Nephron progenitor cell (in vitro differentiated cells): ENCODE results near the gene DESI1.
A peak's percentile ranks its signal among the peaks of the same experiment; 100 is the strongest.

ENCODE experiments used
- DNase-seq: peaks from one replicate; pipeline ENCODE4 v3.0.0; 2021
- H3K27ac Mint-ChIP-seq: 2 replicates; pipeline ENCODE4 v1.8.0; 2021; ENCODE audit warnings: mild to moderate bottlenecking, moderate library complexity, mixed read lengths
- H3K27me3 Mint-ChIP-seq: 2 replicates; pipeline ENCODE4 v1.8.0; 2021; ENCODE audit warnings: mild to moderate bottlenecking, low read depth, mixed read lengths; ENCODE audit not compliant: poor library complexity
- H3K36me3 Mint-ChIP-seq: 2 replicates; pipeline ENCODE4 v1.8.0; 2021; ENCODE audit warnings: low read depth, mixed read lengths
- H3K4me1 Mint-ChIP-seq: 2 replicates; pipeline ENCODE4 v1.8.0; 2021; ENCODE audit warnings: mixed read lengths
- H3K4me3 Mint-ChIP-seq: 2 replicates; pipeline ENCODE4 v1.8.0; 2021; ENCODE audit warnings: mild to moderate bottlenecking, moderate library complexity, mixed read lengths
- H3K9me3 Mint-ChIP-seq: 2 replicates; pipeline ENCODE4 v1.8.0; 2021; ENCODE audit warnings: mild to moderate bottlenecking, moderate library complexity, mixed read lengths
- TF ChIP-seq, protein P1 (sequence below): fragments of 200-600 bp; sonication (generic); IDR thresholded peaks from 2 replicates; pipeline ENCODE4 v1.5.0; 2021; ENCODE audit warnings: antibody characterized with exemption

DESI1 gene

DNA sequence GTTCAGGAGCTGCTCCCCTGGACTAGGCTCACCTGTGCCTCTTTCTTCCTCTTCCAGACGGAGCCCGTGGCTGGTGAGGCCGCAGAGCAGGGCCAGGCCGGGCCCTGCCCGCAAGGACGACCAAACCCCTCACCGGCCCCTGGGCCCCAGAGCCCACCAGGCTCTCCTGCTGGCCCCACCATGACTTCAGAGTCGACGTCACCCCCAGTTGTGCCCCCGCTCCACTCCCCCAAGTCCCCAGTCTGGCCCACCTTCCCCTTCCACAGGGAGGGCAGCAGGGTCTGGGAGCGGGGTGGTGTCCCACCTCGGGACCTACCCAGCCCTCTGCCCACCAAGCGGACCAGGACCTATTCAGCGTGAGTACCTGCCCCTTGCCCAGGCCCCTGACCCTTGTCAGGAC, 49.1 kb downstream of the DESI1 start:
- Mint-ChIP-seq H3K27me3 (peaks cover 8% of the 10 kb centered on the region), H3K4me1 (peaks cover 19% of the 10 kb centered on the region), H3K27ac (no peak overlapping the region), H3K4me3 (no peak overlapping the region), H3K36me3 (no peaks in the 10 kb centered on the region), H3K9me3 (no peaks in the 10 kb centered on the region)
- DNase-seq: no peak
- TF ChIP-seq, protein P1, sequence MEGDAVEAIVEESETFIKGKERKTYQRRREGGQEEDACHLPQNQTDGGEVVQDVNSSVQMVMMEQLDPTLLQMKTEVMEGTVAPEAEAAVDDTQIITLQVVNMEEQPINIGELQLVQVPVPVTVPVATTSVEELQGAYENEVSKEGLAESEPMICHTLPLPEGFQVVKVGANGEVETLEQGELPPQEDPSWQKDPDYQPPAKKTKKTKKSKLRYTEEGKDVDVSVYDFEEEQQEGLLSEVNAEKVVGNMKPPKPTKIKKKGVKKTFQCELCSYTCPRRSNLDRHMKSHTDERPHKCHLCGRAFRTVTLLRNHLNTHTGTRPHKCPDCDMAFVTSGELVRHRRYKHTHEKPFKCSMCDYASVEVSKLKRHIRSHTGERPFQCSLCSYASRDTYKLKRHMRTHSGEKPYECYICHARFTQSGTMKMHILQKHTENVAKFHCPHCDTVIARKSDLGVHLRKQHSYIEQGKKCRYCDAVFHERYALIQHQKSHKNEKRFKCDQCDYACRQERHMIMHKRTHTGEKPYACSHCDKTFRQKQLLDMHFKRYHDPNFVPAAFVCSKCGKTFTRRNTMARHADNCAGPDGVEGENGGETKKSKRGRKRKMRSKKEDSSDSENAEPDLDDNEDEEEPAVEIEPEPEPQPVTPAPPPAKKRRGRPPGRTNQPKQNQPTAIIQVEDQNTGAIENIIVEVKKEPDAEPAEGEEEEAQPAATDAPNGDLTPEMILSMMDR: no peak

DNA sequence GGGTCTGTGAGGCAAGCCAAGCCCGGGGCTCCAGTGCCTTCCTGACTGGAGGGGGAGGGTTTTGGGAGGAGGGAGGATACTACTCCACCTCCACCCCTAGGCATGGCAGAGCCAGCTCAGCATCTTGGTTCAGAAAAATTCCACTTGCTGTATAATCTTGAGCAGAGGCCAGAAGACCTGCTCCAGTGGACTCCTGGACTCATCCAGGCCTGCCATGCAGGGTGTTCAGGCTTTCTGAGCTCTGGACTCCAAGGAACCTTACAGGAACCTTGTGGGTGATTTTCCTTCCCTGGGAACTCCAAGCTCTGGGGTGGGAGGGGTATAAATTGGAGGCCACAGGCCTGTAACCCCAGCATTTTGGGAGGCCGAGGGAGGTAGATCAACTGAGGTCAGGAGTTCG, 50.6 kb downstream of the DESI1 start:
- peaks cover 17% of the 10 kb centered on the region for H3K4me1 Mint-ChIP-seq

DNA sequence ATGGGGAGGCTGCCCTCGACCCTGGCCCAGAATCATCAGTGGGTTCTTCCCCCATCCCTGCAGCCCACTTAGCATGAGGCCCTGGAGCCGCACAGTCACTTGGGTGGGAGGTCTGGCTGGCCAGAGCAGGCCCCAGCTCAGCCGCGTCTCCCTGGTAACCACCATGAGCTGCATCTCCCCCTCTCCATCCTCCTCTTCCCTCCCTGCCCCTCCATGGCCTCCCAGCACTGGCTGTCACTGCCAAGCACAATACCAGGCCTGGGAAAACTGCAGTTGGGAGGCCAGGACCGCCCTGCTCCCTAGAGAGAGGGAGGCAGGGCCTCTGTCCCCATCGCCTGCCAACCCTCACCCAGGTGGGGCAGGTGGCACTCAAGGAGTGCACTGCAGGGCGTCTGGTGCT, 52.0 kb downstream of the DESI1 start:
- H3K4me1 Mint-ChIP-seq: peaks cover 17% of the 10 kb centered on the region
- TF ChIP-seq, protein P1: no peak
- DNase-seq: no peak
- no peaks in the 10 kb centered on the region for H3K36me3 Mint-ChIP-seq
- peak overlapping the region; percentile 40 for H3K4me3 Mint-ChIP-seq
- no peaks in the 10 kb centered on the region for H3K9me3 Mint-ChIP-seq
- H3K27ac Mint-ChIP-seq: peak overlapping the region; percentile 92
- peaks cover 12% of the 10 kb centered on the region for H3K27me3 Mint-ChIP-seq

More for the DNA sequence above, 50.6 kb downstream of the DESI1 start:
- H3K36me3 Mint-ChIP-seq: no peaks in the 10 kb centered on the region
- H3K9me3 Mint-ChIP-seq: no peaks in the 10 kb centered on the region
- no peak overlapping the region for H3K4me3 Mint-ChIP-seq
- TF ChIP-seq, protein P1: no peak
- DNase-seq: no peak
- peaks cover 8% of the 10 kb centered on the region for H3K27me3 Mint-ChIP-seq
- H3K27ac Mint-ChIP-seq: no peak overlapping the region

DNA sequence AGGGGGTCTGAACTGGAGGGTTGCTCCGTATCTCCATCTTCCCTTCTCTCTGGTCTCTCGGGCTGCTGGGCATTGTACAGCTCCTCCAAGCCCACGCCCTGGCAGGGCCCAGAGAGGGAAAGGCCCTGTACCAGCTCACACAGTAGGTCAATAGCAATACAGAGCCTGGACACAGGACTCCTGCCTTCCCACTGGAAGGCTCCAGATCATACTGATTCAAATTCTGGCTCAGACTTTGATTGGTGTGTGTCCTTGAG, 53.4 kb downstream of the DESI1 start:
- no peak for DNase-seq
- TF ChIP-seq, protein P1: no peak
- no peak overlapping the region for H3K4me3 Mint-ChIP-seq
- peaks cover 17% of the 10 kb centered on the region for H3K27me3 Mint-ChIP-seq
- no peaks in the 10 kb centered on the region for H3K9me3 Mint-ChIP-seq
- no peak overlapping the region for H3K27ac Mint-ChIP-seq
- no peaks in the 10 kb centered on the region for H3K36me3 Mint-ChIP-seq
- H3K4me1 Mint-ChIP-seq: peaks cover 22% of the 10 kb centered on the region

DNA sequence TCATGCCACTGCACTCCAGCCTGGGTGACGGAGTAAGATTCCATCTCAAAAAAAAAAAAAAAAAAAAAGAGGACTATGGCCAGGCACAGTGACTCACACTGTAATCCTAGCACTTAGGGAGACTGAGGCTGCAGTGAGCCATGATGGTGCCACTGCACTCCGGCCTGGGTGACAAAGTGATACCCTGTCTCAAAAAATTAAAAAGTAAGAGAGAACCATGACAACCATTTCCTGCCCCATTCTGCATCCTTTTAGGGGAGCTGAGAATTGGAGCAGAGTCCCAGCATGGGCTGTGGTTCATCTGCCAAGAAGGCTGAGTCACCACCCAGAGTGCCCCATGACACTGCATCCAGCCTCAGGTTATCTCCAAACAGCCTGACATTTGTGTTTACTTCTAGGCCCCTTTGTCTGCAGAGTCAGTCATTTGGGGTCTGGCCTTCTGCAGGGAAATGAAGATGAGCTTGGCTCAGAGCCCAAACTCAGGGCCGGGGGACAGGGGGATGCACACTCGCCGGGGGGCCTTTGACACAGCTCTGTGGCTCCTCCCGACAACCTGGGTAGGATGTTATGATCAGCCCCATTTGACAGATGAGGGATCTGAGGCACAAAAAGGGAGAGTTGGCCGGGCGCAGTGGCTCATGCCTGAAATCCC, 55.3 kb downstream of the DESI1 start:
- Mint-ChIP-seq H3K4me3 (no peak overlapping the region), H3K27ac (peak overlapping the region; percentile 57), H3K27me3 (peaks cover 20% of the 10 kb centered on the region), H3K9me3 (no peaks in the 10 kb centered on the region), H3K36me3 (no peaks in the 10 kb centered on the region), H3K4me1 (peaks cover 41% of the 10 kb centered on the region)
- TF ChIP-seq, protein P1: no peak
- DNase-seq: no peak

DNA sequence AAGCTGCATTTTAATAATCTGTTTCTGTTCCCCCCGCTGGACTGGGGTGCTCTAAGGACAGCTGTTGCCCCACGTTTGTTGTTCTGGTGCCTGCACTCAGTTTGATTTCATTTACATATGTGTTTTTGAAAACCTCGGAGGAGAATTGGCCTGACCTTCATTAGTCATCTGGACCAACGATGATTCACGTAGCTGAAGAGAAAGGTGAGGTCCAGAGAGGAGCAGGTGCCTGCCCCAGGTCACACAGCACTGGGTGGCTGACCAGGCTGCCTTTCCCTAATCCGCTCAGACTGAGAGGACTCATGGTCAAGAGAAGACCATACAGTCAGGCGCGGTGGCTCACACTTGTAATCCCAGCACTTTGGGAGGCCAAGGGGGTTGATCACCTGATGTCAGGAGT, 56.3 kb downstream of the DESI1 start:
- H3K36me3 Mint-ChIP-seq: no peaks in the 10 kb centered on the region
- DNase-seq: no peak
- peaks cover 51% of the 10 kb centered on the region for H3K4me1 Mint-ChIP-seq
- TF ChIP-seq, protein P1: no peak
- H3K4me3 Mint-ChIP-seq: no peak overlapping the region
- peaks cover 20% of the 10 kb centered on the region for H3K27me3 Mint-ChIP-seq
- no peak overlapping the region for H3K27ac Mint-ChIP-seq
- H3K9me3 Mint-ChIP-seq: no peaks in the 10 kb centered on the region
